Measurements from ENCODE around the gene THOC7.

Gene THOC7

DNA sequence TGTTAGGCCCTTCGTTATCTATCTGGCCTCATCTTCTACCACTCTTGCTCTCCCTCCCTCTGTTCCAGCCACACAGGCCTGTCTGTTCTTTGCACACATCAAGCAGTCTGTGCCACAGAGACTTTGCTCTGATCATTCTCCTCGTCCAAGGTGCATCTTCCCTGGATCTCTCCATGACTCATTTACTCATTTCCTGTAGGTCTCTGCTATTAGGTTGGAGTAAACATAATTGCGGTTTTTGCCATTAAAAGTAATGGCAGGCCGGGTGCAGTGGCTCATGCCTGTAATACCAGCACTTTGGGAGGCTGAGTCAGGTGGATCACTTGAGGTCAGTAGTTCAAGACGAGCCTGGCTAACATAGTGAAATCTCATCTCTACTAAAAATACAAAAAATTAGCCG is 54.0 kb downstream of the THOC7 start:
- no peak overlapping the region for H3K9ac ChIP-seq (ENCODE audit: insufficient read length, low read depth)
- no peaks in the 10 kb centered on the region for H3K4me1 ChIP-seq (ENCODE audit: insufficient read depth, insufficient read length)
- TF ChIP-seq YY1 (IDR thresholded peaks at IDR 0.05; ENCODE audit: insufficient read depth, insufficient read length) (no peak), SUZ12 (IDR thresholded peaks at IDR 0.05; ENCODE audit: extremely low read depth, insufficient read depth, insufficient read length) (no peak), ZNF274 (IDR thresholded peaks at IDR 0.05; ENCODE audit: low read depth, low read length) (no peak)
- DNase-seq (ENCODE audit: low read depth, low spot score) = no peak
- H3K27me3 ChIP-seq (ENCODE audit: insufficient read depth, insufficient read length) = no peaks in the 10 kb centered on the region
- H3K36me3 ChIP-seq (ENCODE audit: insufficient read depth, insufficient read length, low read length) = no peaks in the 10 kb centered on the region
- no peak overlapping the region for H3K4me3 ChIP-seq (ENCODE audit: insufficient read length, low read depth)
- H3K9me3 ChIP-seq (ENCODE audit: insufficient read depth, low read length) = peaks cover 12% of the 10 kb centered on the region; the same call in 1 of the 2 replicates

DNA sequence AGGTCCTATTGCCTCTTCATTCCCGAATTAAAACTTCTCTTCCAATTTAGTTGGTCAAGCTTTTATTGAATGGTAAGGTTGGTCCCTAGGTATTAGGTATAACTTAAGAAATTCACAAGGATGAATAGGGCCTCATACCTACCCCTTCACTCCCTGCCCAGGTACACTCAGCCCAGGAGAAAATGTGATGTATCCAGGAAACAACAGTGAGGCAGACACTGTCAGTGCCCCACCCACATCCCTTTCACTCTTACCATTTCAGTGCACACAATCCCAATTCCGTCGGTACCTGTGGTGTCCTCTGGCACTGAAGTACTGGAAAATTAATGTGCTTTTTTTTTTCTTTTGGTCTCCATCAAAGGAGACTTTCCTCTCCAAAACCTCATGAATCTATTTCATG is 55.0 kb downstream of the THOC7 start:
- Histone ChIP-seq H3K4me1 (ENCODE audit: insufficient read depth, insufficient read length) (no peaks in the 10 kb centered on the region), H3K27me3 (ENCODE audit: insufficient read depth, insufficient read length) (no peaks in the 10 kb centered on the region), H3K4me3 (ENCODE audit: insufficient read length, low read depth) (no peak overlapping the region), H3K9ac (ENCODE audit: insufficient read length, low read depth) (no peak overlapping the region), H3K9me3 (ENCODE audit: insufficient read depth, low read length) (peaks cover 12% of the 10 kb centered on the region; the same call in 1 of the 2 replicates), H3K36me3 (ENCODE audit: insufficient read depth, insufficient read length, low read length) (no peaks in the 10 kb centered on the region)
- DNase-seq (ENCODE audit: low read depth, low spot score) = no peak
- TF ChIP-seq YY1 (IDR thresholded peaks at IDR 0.05; ENCODE audit: insufficient read depth, insufficient read length) (no peak), ZNF274 (IDR thresholded peaks at IDR 0.05; ENCODE audit: low read depth, low read length) (no peak), SUZ12 (IDR thresholded peaks at IDR 0.05; ENCODE audit: extremely low read depth, insufficient read depth, insufficient read length) (no peak)

GRCh38 chr3:63807961-63808565 is 55.5 kb downstream of the THOC7 start:
- DNase-seq (ENCODE audit: low read depth, low spot score) = no peak

GRCh38 chr3:63803911-63804310 is 59.7 kb downstream of the THOC7 start:
- DNase-seq (ENCODE audit: low read depth, low spot score) = no peak
- peaks cover 12% of the 10 kb centered on the region; the same call in 1 of the 2 replicates for H3K9me3 ChIP-seq (ENCODE audit: insufficient read depth, low read length)
- TF ChIP-seq SUZ12 (IDR thresholded peaks at IDR 0.05; ENCODE audit: extremely low read depth, insufficient read depth, insufficient read length) (no peak), YY1 (IDR thresholded peaks at IDR 0.05; ENCODE audit: insufficient read depth, insufficient read length) (no peak), ZNF274 (IDR thresholded peaks at IDR 0.05; ENCODE audit: low read depth, low read length) (no peak)
- no peaks in the 10 kb centered on the region for H3K36me3 ChIP-seq (ENCODE audit: insufficient read depth, insufficient read length, low read length)
- no peaks in the 10 kb centered on the region for H3K4me1 ChIP-seq (ENCODE audit: insufficient read depth, insufficient read length)
- H3K27me3 ChIP-seq (ENCODE audit: insufficient read depth, insufficient read length) = no peaks in the 10 kb centered on the region
- no peak overlapping the region for H3K9ac ChIP-seq (ENCODE audit: insufficient read length, low read depth)
- no peak overlapping the region for H3K4me3 ChIP-seq (ENCODE audit: insufficient read length, low read depth)

More at GRCh38 chr3:63807961-63808565, 55.5 kb downstream of the THOC7 start:
- H3K4me1 ChIP-seq (ENCODE audit: insufficient read depth, insufficient read length) = no peaks in the 10 kb centered on the region
- no peak overlapping the region for H3K4me3 ChIP-seq (ENCODE audit: insufficient read length, low read depth)
- H3K9ac ChIP-seq (ENCODE audit: insufficient read length, low read depth) = no peak overlapping the region
- H3K36me3 ChIP-seq (ENCODE audit: insufficient read depth, insufficient read length, low read length) = no peaks in the 10 kb centered on the region
- no peaks in the 10 kb centered on the region for H3K27me3 ChIP-seq (ENCODE audit: insufficient read depth, insufficient read length)
- no peak for TF ChIP-seq YY1 (IDR thresholded peaks at IDR 0.05; ENCODE audit: insufficient read depth, insufficient read length)
- H3K9me3 ChIP-seq (ENCODE audit: insufficient read depth, low read length) = peaks cover 12% of the 10 kb centered on the region; the same call in 1 of the 2 replicates

DNA sequence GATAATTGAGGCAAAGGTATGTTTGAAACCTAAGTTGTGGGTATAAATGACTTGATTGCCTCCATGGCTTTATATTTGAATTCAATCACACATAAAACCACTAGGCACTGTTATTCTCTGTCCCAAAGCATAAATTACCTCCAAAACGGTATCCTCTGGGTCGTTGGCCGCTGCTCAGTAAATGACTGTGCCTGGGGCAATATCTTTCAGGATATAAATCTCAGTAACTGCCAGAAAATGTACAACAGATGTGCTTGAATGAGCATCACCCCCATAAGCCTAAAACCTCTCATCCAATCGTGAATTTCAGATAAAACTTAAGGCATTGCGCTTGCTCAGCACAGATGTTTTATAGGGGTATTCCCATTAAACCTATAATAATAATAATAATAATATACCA is 63.5 kb downstream of the THOC7 start:
- Histone ChIP-seq H3K9ac (ENCODE audit: insufficient read length, low read depth) (no peak overlapping the region), H3K9me3 (ENCODE audit: insufficient read depth, low read length) (no peaks in the 10 kb centered on the region), H3K36me3 (ENCODE audit: insufficient read depth, insufficient read length, low read length) (no peaks in the 10 kb centered on the region), H3K4me1 (ENCODE audit: insufficient read depth, insufficient read length) (no peaks in the 10 kb centered on the region), H3K4me3 (ENCODE audit: insufficient read length, low read depth) (no peak overlapping the region), H3K27me3 (ENCODE audit: insufficient read depth, insufficient read length) (no peaks in the 10 kb centered on the region)
- DNase-seq (ENCODE audit: low read depth, low spot score) = no peak
- TF ChIP-seq ZNF274 (IDR thresholded peaks at IDR 0.05; ENCODE audit: low read depth, low read length) = no peak
- TF ChIP-seq YY1 (IDR thresholded peaks at IDR 0.05; ENCODE audit: insufficient read depth, insufficient read length) = no peak
- no peak for TF ChIP-seq SUZ12 (IDR thresholded peaks at IDR 0.05; ENCODE audit: extremely low read depth, insufficient read depth, insufficient read length)

GRCh38 chr3:63798949-63799348 is 64.7 kb downstream of the THOC7 start:
- Histone ChIP-seq H3K36me3 (ENCODE audit: insufficient read depth, insufficient read length, low read length) (no peaks in the 10 kb centered on the region), H3K27me3 (ENCODE audit: insufficient read depth, insufficient read length) (no peaks in the 10 kb centered on the region), H3K4me1 (ENCODE audit: insufficient read depth, insufficient read length) (no peaks in the 10 kb centered on the region), H3K9me3 (ENCODE audit: insufficient read depth, low read length) (no peaks in the 10 kb centered on the region), H3K9ac (ENCODE audit: insufficient read length, low read depth) (no peak overlapping the region), H3K4me3 (ENCODE audit: insufficient read length, low read depth) (no peak overlapping the region)
- TF ChIP-seq SUZ12 (IDR thresholded peaks at IDR 0.05; ENCODE audit: extremely low read depth, insufficient read depth, insufficient read length) (no peak), ZNF274 (IDR thresholded peaks at IDR 0.05; ENCODE audit: low read depth, low read length) (no peak), YY1 (IDR thresholded peaks at IDR 0.05; ENCODE audit: insufficient read depth, insufficient read length) (no peak)
- no peak for DNase-seq (ENCODE audit: low read depth, low spot score)

DNA sequence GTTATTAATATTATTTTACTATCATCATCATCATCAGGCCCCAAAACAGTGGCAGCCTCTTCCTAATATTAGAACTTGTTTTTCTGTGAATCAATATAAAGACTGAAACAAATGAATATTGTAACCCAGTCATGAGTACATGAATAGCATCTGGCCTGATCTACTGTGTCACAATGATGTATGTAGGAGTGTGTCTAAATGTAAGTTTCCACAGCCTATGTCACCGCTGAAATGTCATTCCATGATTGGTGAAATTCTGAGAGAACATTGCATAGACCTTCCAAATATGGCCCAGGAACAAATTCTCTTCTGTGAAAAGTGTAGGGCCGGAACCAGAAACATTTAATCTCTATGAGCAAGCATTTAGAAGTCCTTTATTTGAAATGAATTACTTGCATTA is 65.1 kb downstream of the THOC7 start:
- Histone ChIP-seq H3K36me3 (ENCODE audit: insufficient read depth, insufficient read length, low read length) (no peaks in the 10 kb centered on the region), H3K4me1 (ENCODE audit: insufficient read depth, insufficient read length) (no peaks in the 10 kb centered on the region), H3K9me3 (ENCODE audit: insufficient read depth, low read length) (no peaks in the 10 kb centered on the region), H3K27me3 (ENCODE audit: insufficient read depth, insufficient read length) (no peaks in the 10 kb centered on the region), H3K9ac (ENCODE audit: insufficient read length, low read depth) (no peak overlapping the region), H3K4me3 (ENCODE audit: insufficient read length, low read depth) (no peak overlapping the region)
- no peak for TF ChIP-seq ZNF274 (IDR thresholded peaks at IDR 0.05; ENCODE audit: low read depth, low read length)
- TF ChIP-seq SUZ12 (IDR thresholded peaks at IDR 0.05; ENCODE audit: extremely low read depth, insufficient read depth, insufficient read length) = no peak
- TF ChIP-seq YY1 (IDR thresholded peaks at IDR 0.05; ENCODE audit: insufficient read depth, insufficient read length) = no peak
- DNase-seq (ENCODE audit: low read depth, low spot score) = no peak

Data from NT2/D1 (cell line).